ENCODE data around the gene C16orf74. TPM values are rescaled to one million over a fixed set of nuclear protein-coding genes. Genes with fewer than 3 reads are reported as not detected.

C16orf74 gene
- total and polyA plus RNA-seq, 2 donors (not counting 1 experiment from before 2014, with no cell fraction given): 73.0 to 83.3 TPM

DNA sequence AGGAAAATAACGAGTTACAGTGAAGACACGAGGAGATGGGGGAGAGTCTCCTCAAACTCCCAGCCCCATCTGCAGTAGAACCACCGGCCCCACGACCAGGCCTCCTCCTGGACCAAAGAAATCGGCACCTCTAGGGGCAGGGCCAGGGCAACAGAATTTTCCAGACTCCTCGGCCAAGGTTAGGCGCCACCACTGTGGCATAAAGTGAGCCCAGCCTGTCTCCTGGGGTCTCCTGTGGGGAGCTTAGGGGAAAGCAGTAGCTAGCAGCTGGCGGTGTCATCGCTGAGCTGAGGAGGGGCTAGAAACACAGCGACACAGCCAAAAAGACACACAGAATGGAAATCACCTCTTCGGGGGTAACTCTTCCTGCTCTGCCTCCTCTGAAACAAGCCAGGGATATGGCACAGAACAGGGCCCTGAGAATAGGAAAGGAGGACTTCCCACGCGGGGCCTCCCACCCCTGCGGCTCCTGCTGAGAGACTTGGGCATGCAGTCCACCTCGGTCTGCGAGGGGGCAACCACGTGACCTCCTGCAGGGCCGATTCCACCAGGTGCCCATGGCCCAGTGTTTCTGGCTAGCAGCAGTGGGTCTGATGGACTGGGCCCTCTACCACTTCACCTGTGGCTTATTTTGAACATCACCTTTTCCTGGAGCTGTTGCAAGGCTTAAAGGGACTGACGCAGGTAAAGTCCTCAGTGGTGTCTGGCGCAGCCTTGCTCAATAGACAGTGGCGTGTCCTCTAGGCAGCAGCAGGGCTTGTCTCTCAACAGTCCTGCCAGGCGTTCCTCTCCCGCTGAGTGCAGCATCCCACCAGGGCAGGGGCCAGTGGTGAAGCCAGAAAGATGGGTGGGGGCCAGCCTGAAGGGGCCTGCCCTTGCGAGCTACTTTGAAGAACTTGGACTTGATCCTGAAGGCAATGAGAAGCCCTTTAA lies 55.4 kb downstream of the C16orf74 start:
- TF ChIP-seq EZH2 (IDR thresholded peaks at IDR 0.05; ENCODE audit: borderline replicate concordance, insufficient read depth, low read depth, low read length, poor library complexity, severe bottlenecking): no peak
- TF ChIP-seq, protein P1, sequence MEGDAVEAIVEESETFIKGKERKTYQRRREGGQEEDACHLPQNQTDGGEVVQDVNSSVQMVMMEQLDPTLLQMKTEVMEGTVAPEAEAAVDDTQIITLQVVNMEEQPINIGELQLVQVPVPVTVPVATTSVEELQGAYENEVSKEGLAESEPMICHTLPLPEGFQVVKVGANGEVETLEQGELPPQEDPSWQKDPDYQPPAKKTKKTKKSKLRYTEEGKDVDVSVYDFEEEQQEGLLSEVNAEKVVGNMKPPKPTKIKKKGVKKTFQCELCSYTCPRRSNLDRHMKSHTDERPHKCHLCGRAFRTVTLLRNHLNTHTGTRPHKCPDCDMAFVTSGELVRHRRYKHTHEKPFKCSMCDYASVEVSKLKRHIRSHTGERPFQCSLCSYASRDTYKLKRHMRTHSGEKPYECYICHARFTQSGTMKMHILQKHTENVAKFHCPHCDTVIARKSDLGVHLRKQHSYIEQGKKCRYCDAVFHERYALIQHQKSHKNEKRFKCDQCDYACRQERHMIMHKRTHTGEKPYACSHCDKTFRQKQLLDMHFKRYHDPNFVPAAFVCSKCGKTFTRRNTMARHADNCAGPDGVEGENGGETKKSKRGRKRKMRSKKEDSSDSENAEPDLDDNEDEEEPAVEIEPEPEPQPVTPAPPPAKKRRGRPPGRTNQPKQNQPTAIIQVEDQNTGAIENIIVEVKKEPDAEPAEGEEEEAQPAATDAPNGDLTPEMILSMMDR (IDR thresholded peaks at IDR 0.05): no peak
- ATAC-seq (ENCODE audit: low read depth) (no peak), DNase-seq (no peak)
- H3K9me3 Mint-ChIP-seq (ENCODE audit: insufficient read depth): no peaks in the 10 kb centered on the region
- peaks cover 0 to 3% (median 0%) of the 10 kb centered on the region in 3 donors for H3K9me3 ChIP-seq (ENCODE audit: control extremely low read depth in 1 of 3, control insufficient read depth in 2 of 3, insufficient read depth in 1 of 3, low read length in 2 of 3)
- intact Hi-C loops (cut with micrococcal nuclease): no loop called here
- H3K4me3 Mint-ChIP-seq: no peak overlapping the region
- H3K4me2 ChIP-seq (replicated peaks; ENCODE audit: low read depth, low read length, poor library complexity, severe bottlenecking): no peak overlapping the region
- no peak overlapping the region for H3K27ac Mint-ChIP-seq
- H3K79me2 ChIP-seq (ENCODE audit: control insufficient read depth, insufficient read depth, low read length): no peaks in the 10 kb centered on the region
- no peaks in the 10 kb centered on the region for H3K4me1 Mint-ChIP-seq
- peaks cover 3% of the 10 kb centered on the region for H3K27me3 Mint-ChIP-seq
- no peak overlapping the region for H2AFZ ChIP-seq (ENCODE audit: insufficient read depth, low read depth, low read length, poor library complexity, severe bottlenecking)
- no peaks in the 10 kb centered on the region for H4K20me1 ChIP-seq (ENCODE audit: control insufficient read depth, insufficient read depth, low read length, poor library complexity, severe bottlenecking)
- POLR2A ChIA-PET: no interaction called here
- H3K9ac ChIP-seq (ENCODE audit: low read length): no peak overlapping the region
- H3K36me3 ChIP-seq (replicated peaks in 1 of 2; ENCODE audit: control extremely low read depth in 1 of 2, control insufficient read depth in 1 of 2, extremely low read depth in 1 of 2, insufficient read depth in 2 of 2, low read length in 1 of 2): no peaks in the 10 kb centered on the region
- WGBS (ENCODE audit: insufficient coverage): 88% methylated on average over 21 of the region's 24 CpGs
- peaks cover 0 to 3% (median 2%) of the 10 kb centered on the region in 4 experiments for H3K27me3 ChIP-seq (replicated peaks in 1 of 4; ENCODE audit: control extremely low read depth in 1 of 4, control insufficient read depth in 3 of 4, insufficient read depth in 4 of 4, low read length in 3 of 4)
- H3K27ac ChIP-seq (ENCODE audit: low read length in 2 of 2): no peak overlapping the region
- H3K4me1 ChIP-seq (ENCODE audit: control insufficient read depth in 2 of 2, insufficient read depth in 2 of 2, low read length in 2 of 2): no peaks in the 10 kb centered on the region
- H3K4me3 ChIP-seq (ENCODE audit: control extremely low read depth in 1 of 5, extremely low read depth in 1 of 5, insufficient read depth in 1 of 5, low read depth in 2 of 5, low read length in 4 of 5): no peak overlapping the region
- CTCF ChIA-PET: no interaction called here

All from B cell (primary cell).